NCI-H2196 (cell line): ENCODE results near the gene MGAT2.
"Not testable (repeated sequence)": the region's sequence is repeated elsewhere in the genome, so short reads cannot be mapped to it uniquely, and the experiment has no call there.

Experiments
- DNase-seq: peaks from one replicate; lab custom pipeline; 2025; ENCODE audit not compliant: unreplicated experiment; lab: John Stamatoyannopoulos, UW

The MGAT2 gene

GRCh38 chr14:49612251-49612650 is 8.3 kb upstream of the MGAT2 start:
- no peak for DNase-seq

- DNase-seq = no peak
Observed at GRCh38 chr14:49612671-49613070, 7.9 kb upstream of the MGAT2 start.

- no peak for DNase-seq
Observed at GRCh38 chr14:49614196-49614595, 6.4 kb upstream of the MGAT2 start.

GRCh38 chr14:49615776-49616175 is 4.8 kb upstream of the MGAT2 start:
- DNase-seq = no peak

- DNase-seq = no peak
Observed at GRCh38 chr14:49617852-49618519, 2.6 kb upstream of the MGAT2 start.

GRCh38 chr14:49619273-49619672 is 1.3 kb upstream of the MGAT2 start:
- not testable (repeated sequence) for DNase-seq

GRCh38 chr14:49619730-49620129 is 869 bp upstream of the MGAT2 start:
- no peak for DNase-seq

GRCh38 chr14:49621114-49621881 is 699 bp downstream of the MGAT2 start:
- DNase-seq = peak; percentile 42

- DNase-seq = no peak
Observed at GRCh38 chr14:49622022-49622607, 1.5 kb downstream of the MGAT2 start.

GRCh38 chr14:49623387-49623786 is 2.8 kb downstream of the MGAT2 start:
- DNase-seq = no peak

GRCh38 chr14:49623941-49624839 is 3.6 kb downstream of the MGAT2 start:
- DNase-seq = no peak

- DNase-seq = peak; percentile 95
Observed at GRCh38 chr14:49633640-49634546, 13.3 kb downstream of the MGAT2 start.

- peak; percentile 70 for DNase-seq
Observed at GRCh38 chr14:49634547-49635334, 14.1 kb downstream of the MGAT2 start, which contains the start of gene DNAAF2. Gene DNAAF2, minus strand, starts transcription at chr14:49635244. Its CDS starts 95 bp downstream, at chr14:49635149.

GRCh38 chr14:49636866-49637265 is 16.3 kb downstream of the MGAT2 start:
- no peak for DNase-seq

- no peak for DNase-seq
Observed at GRCh38 chr14:49637534-49638078, 17.0 kb downstream of the MGAT2 start.

GRCh38 chr14:49640540-49641417 is 20.2 kb downstream of the MGAT2 start:
- DNase-seq = no peak

- peak; percentile 19 for DNase-seq
Observed at GRCh38 chr14:49641697-49642129, 21.1 kb downstream of the MGAT2 start.

GRCh38 chr14:49642163-49642562 is 21.6 kb downstream of the MGAT2 start:
- no peak for DNase-seq
